NCI-H446 treated with DMSO at 0.1 percent for 48 hours (cell line): ENCODE measurements around the gene PLXNA4.
A peak's percentile ranks its signal among the peaks of the same experiment; 100 is the strongest.
"Not testable (repeated sequence)": the region's sequence is repeated elsewhere in the genome, so short reads cannot be mapped to it uniquely, and the experiment has no call there.

ENCODE experiments used
- DNase-seq: peaks from one replicate; lab custom pipeline; 2025; lab: John Stamatoyannopoulos, UW

PLXNA4 gene

GRCh38 chr7:132575982-132576720 is at the start of gene PLXNA4:
TSS of gene PLXNA4 (minus strand) at chr7:132576470. CDS start at chr7:132508693, 67,777 bp downstream.
- no peak for DNase-seq

GRCh38 chr7:132625651-132626050 is 49.4 kb upstream of the PLXNA4 start:
- no peak for DNase-seq

- DNase-seq, result no peak
Observed at GRCh38 chr7:132622081-132622480, 45.8 kb upstream of the PLXNA4 start.

GRCh38 chr7:132619967-132620366 is 43.7 kb upstream of the PLXNA4 start:
- DNase-seq, result no peak

- DNase-seq, result no peak
Observed at GRCh38 chr7:132618956-132619305, 42.7 kb upstream of the PLXNA4 start.

- DNase-seq, result no peak
Observed at GRCh38 chr7:132618271-132618955, 42.1 kb upstream of the PLXNA4 start.

- DNase-seq, result no peak
Observed at GRCh38 chr7:132614428-132615318, 38.4 kb upstream of the PLXNA4 start.

GRCh38 chr7:132613737-132614136 is 37.5 kb upstream of the PLXNA4 start:
- no peak for DNase-seq

- no peak for DNase-seq
Observed at GRCh38 chr7:132610995-132611394, 34.7 kb upstream of the PLXNA4 start.

GRCh38 chr7:132609906-132610520 is 33.7 kb upstream of the PLXNA4 start:
- DNase-seq, result peak; percentile 97

- DNase-seq, result no peak
Observed at GRCh38 chr7:132609222-132609621, 33.0 kb upstream of the PLXNA4 start.

GRCh38 chr7:132608523-132608922 is 32.3 kb upstream of the PLXNA4 start:
- no peak for DNase-seq

- no peak for DNase-seq
Observed at GRCh38 chr7:132607656-132608055, 31.4 kb upstream of the PLXNA4 start.

GRCh38 chr7:132604121-132604520 is 27.9 kb upstream of the PLXNA4 start:
- DNase-seq, result no peak

GRCh38 chr7:132603220-132603833 is 27.1 kb upstream of the PLXNA4 start:
- no peak for DNase-seq

GRCh38 chr7:132601783-132602182 is 25.5 kb upstream of the PLXNA4 start:
- DNase-seq, result no peak

- no peak for DNase-seq
Observed at GRCh38 chr7:132596588-132596987, 20.3 kb upstream of the PLXNA4 start.

GRCh38 chr7:132594741-132595140 is 18.5 kb upstream of the PLXNA4 start:
- not testable (repeated sequence) for DNase-seq

GRCh38 chr7:132592936-132593335 is 16.7 kb upstream of the PLXNA4 start:
- no peak for DNase-seq

GRCh38 chr7:132592231-132592920 is 16.1 kb upstream of the PLXNA4 start:
- no peak for DNase-seq

- no peak for DNase-seq
Observed at GRCh38 chr7:132590162-132590561, 13.9 kb upstream of the PLXNA4 start.
